HG02884 (cell line): ENCODE measurements around the gene KCNE4.

Experiments
- ATAC-seq: cut with Tn5 transposase; IDR thresholded peaks from one replicate; pipeline ENCODE4 v1.9.1; 2021; ENCODE audit warnings: mild to moderate bottlenecking, moderate library complexity; ENCODE audit not compliant: unreplicated experiment

KCNE4 gene, protein sequence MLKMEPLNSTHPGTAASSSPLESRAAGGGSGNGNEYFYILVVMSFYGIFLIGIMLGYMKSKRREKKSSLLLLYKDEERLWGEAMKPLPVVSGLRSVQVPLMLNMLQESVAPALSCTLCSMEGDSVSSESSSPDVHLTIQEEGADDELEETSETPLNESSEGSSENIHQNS

DNA sequence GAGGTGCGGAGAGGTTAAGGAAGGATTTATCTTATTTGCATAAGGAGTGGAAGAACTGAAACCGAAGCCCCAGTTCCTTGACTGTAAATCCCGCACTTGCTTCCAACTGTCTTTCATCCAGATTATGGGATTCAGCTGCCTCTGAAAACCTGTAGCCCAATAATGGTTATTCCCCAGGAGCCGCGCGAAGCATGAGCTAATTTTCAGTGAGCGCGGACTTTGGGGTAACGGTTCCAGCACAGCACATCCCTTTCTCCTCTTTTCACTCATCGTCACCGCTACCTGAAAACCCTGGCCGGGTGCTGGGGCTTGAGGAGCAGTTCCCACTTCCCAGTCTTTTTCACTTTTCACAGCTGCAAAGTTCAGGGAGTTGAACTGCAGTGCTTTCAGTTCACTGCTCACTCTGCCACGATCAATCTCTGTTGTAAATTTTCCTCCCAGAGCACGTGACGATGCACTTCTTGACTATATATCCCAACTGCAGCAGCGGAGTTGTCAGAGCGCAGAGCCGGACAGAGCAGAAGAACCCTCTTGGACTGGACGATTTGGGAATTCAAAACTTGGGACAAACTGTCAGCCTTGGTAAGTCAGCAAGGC, at the start of gene KCNE4:
Gene KCNE4 (plus strand): TSS at position 498 of the 597 bp plus-strand sequence. CDS start 641 bp downstream, outside the sequence.
- ATAC-seq, result no peak

DNA sequence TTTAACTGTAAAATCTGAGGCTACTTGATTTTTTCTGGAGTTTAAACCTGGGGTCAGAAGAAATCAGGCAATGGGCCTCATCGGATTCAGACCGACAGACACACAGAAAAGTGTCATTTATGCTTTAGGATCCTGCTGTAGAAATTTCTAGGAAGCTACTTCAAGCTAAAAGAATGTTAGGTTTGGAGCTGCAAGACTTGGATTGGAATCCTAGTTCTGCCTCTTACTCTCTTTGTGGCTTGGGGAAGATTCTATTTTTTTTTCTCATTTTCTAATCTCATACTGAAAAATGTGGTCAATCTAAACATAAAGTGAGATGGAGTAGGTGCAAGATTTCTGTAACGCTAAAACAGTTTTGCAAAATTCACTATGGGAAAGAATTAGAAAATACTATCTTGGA, 48.8 kb upstream of the KCNE4 start:
- ATAC-seq, result no peak

DNA sequence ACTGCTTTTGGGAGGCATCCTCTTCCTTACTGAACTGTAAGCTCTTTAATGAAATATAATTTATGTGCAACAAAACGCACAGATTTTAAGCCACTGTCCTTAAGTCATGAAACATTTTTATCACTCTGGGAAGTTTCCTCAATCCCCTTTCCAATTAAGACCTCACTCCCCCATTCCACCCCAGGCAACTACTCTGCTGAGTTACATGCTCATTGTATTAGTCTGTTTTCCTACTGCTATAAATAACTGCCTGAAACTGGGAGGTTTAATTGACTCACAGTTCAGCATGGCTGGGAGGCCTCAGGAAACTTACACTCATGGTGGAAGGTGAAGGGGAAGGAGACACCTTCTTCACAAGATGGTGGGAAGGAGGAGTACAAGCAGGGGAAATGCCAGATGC, 46.5 kb upstream of the KCNE4 start:
- ATAC-seq, result no peak

DNA sequence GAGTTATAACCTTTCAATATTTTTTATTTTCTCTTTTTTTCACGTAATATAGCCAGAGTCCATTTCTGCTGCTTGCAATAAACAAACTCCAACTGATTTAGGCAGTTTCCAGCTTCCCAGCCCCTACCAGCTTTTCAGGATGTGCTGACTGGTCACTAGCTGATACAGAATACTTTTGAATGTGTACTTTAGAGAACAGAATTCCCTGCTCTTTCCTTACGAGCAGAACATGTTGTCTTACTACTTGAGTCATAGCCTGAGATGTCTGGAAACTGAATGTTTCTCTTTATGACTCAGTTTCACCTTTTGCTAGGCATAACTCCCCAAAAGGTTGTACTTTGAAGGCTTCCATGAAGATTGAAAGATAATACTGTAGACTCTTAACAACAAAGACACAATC, 44.5 kb upstream of the KCNE4 start:
- ATAC-seq, result no peak

DNA sequence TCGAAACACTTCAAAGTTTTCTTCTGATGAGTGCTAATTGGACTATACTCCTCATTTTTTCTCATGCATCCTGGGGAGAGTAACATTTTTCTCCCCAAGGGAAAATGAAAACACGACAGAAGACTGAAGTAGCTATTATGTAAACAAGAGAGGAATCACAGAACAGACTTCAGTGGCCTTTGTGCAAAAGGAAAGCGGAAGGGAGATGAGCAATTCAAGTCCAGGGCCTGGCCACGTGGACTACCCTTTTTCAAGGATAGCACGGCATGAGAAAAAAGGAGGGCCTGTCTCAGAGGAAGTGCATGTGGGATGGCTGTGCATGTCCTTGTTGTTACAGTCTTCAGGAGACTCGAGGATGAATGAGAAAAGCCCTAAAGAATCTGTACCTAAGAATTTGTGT, 43.8 kb upstream of the KCNE4 start:
- ATAC-seq, result no peak

DNA sequence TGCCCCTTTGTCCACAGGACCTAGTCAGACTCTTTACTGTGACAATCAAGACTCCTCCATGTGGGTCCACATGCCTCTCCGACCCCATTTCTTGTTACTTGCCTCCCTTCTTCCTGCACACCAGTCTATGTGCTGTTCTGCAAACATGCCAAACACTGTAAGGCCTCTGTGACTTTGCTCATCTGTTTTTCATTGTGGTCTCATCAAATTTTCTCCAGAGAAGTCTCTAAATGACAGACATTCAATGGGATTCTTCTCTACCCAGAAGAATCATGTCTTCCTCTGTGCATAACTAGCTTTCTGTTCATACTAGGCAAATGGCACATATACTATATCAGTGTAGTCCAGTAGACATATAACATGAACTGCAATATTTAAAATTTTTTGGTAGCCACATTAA, 43.0 kb upstream of the KCNE4 start:
- no peak for ATAC-seq

DNA sequence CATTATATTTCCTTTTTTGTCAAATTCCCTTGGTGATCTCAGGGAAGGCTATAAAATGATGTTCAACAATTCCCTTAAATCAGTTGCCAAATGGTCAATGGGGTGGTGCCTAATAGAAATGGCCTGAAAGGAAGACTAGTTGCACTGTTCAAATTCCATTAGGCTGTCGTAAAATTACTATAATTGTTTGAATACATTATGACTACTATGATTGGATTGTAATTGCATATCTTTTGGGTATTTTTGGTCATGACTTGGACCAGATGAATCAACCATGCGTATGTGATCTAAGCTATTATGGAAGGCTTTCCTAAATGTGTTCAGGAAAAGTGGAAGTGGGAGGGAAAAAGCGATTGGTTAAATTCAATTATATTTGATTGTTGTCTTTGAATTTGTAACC, 41.3 kb upstream of the KCNE4 start:
- ATAC-seq, result no peak

DNA sequence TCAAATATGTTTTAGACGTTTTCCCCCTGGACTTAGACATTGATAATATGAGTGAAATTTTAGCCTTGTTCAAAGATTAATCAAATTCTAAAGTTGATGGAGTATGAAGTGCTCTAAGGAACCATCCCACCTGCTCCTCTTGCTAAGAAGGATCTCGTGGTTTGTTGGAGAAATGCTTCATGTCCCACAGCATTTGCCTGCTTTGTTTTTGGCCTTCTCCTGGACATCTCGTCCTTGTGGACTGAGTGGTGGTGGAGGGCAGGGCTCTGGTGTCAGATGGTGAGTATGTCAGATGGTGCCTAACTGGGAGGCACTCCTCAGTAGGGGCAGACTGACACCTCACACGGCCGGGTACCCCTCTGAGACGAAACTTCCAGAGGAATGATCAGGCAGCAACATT, 39.7 kb upstream of the KCNE4 start:
- ATAC-seq, result no peak

DNA sequence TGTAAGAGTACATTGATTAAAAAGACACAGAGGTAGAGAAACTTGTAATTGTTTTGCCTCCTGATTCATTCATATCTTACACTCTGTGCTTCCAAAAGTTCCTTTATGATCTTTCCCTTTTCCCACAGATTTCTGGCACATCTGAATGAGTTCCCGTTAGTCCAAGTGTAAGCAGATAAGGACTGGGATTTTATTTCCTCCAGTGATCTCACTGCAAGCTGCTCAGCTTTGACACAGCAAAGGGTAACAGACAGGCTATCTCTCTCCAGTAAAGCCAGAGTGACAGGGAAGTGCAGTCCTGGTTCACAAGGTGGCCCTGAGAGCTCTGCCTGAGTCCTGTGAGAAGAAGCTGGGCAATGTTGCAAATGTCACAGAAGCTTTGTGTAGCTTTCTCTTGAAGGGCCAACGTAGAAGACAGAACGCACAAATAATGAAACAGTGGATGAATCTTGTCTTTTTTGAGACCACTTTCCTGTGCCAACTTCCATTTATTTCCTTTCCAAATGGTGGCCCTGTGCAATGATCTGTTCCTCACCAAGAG, 32.5 kb upstream of the KCNE4 start:
- ATAC-seq, result no peak

DNA sequence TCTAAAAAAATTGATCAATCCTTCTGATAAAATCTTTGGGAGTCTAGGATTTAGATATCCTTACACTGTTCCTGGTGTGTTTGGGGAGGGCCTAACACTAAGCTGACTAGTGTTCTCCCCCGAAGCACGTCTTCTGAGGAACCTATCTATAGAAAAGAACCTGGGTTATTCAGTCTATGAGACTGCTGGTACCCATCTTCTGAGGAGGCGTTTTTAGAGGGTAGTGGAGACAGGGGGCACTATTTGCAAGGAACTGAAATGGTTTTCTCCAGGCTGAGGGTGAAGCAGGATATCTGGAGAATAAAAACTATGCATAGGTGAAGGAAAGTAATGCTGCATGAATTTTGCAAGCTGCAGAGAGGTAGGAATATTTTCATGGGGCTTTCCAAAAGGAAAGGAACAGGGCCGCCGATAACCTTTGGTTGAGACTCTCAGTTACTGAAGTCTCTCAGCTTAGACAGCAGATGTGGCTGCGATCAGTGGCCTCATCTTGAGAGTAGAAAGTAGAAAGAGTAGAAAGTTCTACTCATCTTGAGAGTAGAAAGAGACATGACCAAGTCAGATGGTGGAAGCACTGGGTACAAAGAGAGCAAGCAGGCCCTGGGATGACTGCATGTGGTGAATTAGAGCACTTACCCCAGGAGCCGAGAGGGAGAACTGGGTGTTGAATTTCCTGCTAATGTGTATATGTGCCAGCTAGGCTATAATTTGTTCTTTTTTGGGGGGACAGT, 31.8 kb upstream of the KCNE4 start:
- ATAC-seq, result peak; percentile 94

DNA sequence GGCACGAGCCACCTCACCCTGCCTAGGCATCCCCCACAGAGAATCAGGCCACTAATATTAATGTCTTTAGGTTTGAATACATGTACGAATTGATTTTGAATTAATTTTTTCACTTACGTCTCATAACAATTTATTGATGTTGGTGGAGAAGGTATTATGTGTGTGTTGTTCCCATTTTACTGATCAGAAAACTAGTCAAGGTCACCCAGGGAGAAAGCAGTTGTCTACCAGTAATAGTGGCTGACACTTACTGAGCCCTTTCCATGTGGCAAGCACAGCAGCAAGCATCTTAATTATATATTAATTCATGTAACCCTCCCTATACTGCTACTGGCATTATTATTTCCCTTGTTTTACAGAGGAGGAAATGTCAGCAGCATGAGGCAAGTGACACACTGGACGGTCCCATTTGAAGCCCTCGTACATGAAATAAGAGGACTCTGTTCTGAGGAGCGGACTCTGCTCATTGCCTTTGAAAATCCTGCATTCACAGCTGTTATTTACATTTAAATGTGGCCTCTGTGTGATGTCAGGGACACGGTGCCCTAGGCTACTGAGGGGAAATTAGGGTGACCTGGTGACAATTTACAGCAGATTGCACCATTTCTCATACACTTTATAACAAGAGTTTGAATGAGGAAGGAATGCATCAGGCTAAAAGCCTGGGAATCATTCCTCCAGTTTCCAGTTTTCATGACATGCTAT, 30.9 kb upstream of the KCNE4 start:
- no peak for ATAC-seq

DNA sequence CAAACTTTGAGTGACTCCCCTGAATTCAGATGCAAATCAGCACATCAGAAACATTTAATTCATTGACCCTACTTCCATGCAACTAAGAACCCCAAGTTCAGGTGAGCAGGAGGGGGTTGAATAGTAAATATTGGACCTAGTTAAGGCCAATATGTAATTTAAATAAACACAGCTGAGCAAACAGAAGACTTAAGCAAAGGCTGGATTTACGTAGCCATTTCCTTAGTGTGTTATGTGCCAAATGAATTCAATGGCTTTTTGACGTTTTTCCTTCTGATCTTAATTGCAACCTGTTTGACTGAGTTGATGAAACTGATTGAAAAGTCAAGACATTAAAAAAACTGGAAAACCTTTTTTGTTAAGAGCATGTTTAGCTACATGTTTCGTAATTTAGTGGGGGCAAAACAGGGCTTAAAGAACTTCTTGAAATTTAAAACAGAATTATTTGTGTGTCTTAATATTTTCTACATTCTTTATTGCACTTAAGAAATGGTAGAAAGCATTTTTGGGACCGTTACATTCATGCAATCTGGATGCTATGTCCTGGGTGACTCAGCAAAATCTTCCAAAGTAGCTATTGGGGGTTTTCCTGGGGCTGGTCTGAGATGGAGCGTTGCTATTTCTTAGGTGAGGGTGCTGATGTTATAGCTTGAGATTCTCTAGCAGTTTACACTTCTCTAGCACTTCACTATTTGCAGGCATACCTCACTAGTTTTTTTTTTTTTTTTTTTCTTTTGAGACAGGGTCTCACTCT, 25.5 kb upstream of the KCNE4 start:
- no peak for ATAC-seq

DNA sequence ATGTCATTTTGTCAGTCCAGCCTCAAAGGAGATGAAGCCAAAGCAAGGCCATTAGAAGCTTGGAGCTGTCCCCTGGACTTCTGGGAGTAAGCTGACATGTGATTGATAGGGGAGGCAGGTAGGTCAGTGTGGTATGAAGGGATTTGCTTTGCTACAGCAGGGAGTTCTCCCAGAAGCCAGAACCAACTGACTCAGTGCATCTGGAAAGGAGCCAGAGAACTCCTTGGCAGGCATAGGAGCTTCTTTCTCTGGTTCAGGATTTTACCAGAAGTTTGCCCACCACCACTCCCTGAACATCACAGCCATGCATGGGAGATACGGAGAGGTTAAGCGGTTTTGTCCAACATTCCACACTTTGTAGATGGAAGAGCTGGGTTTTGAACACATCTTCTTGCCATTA, 24.5 kb upstream of the KCNE4 start:
- no peak for ATAC-seq

DNA sequence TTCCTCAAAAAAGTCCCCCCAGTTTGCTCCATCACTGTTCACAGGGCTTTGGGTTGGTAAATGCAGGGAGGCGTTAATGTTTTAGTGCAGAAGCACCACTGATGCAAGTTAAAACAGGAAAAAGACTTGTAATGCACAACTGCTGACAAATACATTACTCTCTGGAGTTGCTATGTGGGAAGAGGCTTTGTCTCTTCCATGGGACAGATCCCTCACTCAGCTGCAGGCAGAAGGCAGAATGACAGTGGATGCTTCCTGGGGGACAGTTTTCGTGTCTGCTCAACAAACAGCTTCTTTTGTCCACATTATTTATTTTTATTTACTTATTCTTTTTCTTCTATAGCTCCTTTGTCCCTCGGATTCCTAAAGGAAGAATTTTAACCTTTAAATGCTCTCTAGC, 22.7 kb upstream of the KCNE4 start:
- ATAC-seq, result no peak

DNA sequence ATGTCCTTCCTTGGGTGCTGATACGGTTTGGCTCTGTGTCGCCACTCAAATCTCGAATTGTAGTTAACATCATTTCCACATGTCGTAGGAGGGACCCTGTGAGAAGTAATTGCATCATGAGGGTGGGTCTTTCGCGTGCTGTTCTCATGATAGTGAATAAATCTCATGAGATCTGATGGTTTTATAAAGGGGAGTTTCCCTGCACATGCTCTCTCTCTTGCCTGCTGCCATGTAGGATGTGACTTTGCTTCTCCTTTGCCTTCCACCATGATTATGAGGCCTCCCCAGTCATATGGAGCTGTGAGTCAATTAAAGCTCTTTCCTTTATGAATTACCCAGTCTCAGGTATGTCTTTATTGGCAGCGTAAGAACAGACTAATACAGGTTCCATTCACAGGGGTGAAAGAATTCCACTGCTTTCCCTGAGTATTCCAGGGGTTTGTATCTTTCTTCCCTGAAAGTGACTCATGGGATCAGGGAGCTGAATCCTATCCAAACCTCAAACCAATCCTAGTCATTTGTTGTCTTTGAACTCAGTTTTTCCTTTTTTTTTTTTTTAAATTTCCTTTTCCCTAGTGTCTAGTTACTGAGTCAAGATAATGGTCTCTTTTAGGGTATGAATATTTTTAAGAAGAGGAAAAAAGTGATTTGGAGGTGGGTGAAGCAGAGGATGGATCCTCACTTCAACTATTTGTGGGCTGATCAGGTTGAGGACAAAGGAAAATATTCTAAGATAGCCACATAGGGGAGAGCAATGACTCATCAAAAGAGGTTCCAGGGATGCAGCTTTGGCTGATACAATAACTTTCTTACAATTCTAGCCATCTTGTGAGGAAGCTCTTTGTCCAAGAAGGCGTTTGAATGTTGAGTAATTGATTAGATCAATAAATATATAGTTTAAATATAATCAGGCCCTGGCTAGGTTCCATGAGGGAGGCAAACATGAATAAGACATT, 19.5 kb upstream of the KCNE4 start:
- ATAC-seq, result no peak

DNA sequence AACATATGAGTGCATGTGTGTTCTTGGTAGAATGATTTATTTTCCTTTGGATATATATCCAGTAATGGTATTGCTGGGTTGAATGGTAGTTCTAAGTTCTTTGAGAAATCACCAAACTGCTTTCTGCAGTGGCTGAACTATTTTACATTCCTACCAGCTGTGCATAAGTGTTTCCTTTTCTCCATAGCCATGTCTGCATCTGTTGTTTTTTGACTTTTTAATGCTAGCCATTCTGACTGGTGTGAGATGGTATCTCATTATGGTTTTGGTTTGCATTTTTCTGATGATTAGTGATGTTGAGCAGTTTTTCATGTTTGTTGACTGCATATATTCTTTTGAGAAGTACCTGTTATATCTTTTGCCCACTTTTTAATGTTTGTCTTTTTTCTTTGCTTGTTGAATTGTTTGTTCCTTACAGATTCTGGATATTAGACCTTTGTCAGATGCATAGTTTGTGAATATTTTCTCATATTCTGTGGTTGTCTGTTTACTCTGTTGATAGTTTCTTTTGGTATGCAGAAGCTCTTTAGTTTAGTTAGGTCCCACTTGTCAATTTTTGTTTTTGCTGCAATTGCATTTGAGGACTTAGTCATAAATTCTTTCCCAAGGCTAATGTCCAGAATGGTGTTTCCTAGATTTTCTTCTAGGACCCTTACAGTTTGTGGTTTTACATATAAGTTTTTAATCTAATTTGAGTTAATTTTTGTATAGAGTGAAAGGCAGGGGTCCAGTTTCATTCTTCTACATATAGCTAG, 17.6 kb upstream of the KCNE4 start:
- ATAC-seq, result no peak

DNA sequence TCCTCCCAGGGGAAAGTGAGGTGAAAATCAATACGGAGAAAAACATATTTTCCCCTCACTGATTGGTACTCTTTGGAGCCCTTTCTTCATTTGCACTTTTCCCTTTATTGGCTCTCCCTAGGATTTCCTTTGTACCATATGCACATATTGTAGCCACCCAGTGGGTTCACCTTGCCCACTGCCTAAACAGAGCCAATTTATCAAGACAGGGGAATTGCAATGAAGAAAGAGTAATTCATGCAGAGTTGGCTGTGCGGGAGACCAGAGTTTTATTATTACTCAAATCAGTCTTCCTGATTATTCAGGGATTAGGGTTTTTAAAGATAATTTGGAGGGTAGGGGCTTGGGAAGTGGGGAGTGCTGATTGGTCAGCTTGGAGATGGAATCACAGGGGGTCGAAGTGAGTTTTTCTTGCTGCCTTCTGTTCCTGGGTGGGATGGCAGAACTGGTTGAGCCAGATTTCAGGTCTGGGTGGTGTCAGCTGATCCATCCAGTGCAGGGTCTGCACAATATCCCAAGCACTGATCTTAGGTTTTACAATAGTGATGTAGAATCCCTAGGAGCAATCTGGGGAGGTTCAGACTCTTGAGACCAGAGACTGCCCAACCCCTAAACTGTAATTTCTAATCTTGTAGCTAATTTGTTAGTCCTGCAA, 15.1 kb upstream of the KCNE4 start:
- ATAC-seq, result no peak

DNA sequence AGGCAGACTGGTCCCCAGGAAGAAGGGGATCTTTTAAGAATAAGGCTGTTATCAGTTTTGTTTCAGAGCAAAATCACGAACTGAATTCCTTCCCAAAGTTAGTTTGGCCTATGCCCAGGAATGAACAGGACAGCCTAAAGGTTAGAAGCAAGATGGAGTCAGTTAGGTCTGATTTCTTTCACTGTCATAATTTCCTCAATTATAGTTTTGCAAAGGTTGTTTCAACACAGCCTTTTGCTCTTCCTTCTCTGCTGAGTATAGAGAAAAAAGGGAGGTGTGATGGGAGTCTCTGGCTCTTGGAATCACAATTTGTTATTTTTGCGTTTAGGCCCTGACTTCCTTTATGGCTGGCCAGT, 14.6 kb upstream of the KCNE4 start:
- no peak for ATAC-seq

DNA sequence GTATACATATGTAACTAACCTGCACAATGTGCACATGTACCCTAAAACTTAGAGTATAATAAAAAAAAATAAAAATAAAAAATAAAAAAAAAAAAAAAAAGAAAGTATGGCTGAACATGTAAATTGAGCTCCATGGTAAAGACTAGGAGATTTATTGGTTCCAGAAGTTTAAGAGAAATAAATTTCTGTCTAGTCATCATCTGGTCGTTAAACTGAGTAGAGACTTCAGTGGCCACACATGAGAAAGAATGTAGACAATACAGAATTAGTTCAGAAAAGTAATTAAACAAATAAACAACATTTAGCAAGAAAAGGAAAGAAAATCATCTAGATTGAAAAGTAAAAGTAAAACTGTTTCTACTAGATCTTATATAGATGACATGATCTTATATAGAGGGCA, 12.4 kb upstream of the KCNE4 start:
- no peak for ATAC-seq
